Measurements from ENCODE around the gene DDX51.

- TF ChIP-seq ZC3H11A (IDR thresholded peaks at IDR 0.05) (no peak), HDAC2 (IDR thresholded peaks at IDR 0.05) (no peak), POLR2A (IDR thresholded peaks at IDR 0.05; ENCODE audit: low read length) (no peak), REST (IDR thresholded peaks at IDR 0.05) (no peak), TP53 (CRISPR knock-in tag; IDR thresholded peaks at IDR 0.05) (no peak), RAD21 (conservative IDR thresholded peaks at IDR 0.05 in 1 of 2, IDR thresholded peaks at IDR 0.05 in 1 of 2) (no peak)
Observed at GRCh38 chr12:132100306-132101065, 43.6 kb downstream of the DDX51 start.

Measured in A549 (cell line).